ENCODE data around the gene CARD11.

- TF ChIP-seq CTCF (conservative IDR thresholded peaks at IDR 0.05; ENCODE audit: low read length) (no peak), EZH2phosphoT487 (IDR thresholded peaks at IDR 0.05; ENCODE audit: borderline replicate concordance) (no peak)
Measured at GRCh38 chr7:2978408-2978807, 65.3 kb downstream of the CARD11 start.
